NCI-H1105 (cell line): ENCODE data around the gene LRRC3.

ENCODE experiments used
- DNase-seq: peaks from one replicate; lab custom pipeline; 2025; lab: John Stamatoyannopoulos, UW

The LRRC3 gene

DNA sequence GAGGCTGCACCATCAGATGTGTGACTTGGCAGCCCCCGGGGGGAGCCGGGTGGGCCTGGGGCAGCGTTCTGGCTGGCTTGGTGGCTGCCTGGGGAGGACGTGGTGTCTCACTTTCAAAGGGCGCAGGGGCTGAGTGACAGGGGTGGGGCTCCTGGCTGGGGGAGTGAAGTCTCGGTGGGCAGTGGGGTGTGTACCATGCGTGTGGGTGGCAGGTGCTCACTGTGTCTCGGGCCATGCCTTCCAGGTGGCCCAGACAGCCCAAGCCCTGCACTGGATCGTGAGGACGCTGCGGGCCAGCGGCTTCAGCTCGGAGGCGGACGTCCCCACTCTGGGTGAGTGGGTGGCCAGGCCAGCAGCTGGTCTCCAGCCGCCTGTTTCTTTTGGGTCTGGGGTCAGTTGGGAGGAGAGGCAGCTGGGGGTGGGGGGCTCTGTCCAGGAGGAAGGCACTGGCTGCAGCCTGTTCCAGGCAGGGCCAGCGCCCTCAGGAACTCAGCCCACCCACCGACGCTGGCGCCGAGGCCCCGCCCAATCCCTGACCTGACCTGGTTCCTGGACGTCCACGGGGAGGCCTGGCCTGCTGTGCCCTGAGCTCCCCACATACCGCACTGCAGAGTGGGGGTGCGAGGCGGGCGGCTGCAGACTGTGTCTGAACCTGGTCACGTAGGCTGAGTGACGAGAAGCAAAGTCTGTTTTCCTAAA lies 30.6 kb upstream of the LRRC3 start:
- no peak for DNase-seq

- no peak for DNase-seq
These were observed 29.9 kb upstream of the LRRC3 start for GRCh38 chr21:44425307-44425894.

- DNase-seq, result no peak
These were observed 29.2 kb upstream of the LRRC3 start for GRCh38 chr21:44425895-44426662.

DNA sequence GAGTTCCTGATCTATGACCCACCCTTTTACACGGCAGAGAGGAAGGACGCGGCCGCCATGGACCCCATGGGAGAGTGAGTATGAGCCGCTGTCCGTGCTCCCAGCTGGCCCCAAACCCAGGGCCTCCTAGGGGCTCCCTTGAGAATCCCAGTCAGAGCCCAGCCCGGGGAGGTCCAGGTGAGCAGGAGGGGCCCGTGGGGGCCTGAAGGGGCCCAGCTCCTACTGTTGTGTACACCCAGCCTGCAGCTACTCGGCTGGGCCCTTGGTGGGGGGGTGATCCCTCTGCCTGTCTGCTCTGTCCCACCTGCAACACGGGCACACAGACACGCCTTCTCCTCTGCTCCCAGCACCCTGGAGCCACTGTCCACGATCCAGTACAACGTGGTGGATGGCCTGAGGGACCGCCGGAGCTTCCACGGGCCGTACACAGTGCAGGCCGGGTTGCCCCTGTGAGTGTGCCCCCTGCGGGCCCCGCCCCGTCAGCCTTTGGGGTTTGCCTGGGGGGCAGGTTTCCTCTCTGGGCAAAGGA lies 28.6 kb upstream of the LRRC3 start:
- DNase-seq, result no peak

DNA sequence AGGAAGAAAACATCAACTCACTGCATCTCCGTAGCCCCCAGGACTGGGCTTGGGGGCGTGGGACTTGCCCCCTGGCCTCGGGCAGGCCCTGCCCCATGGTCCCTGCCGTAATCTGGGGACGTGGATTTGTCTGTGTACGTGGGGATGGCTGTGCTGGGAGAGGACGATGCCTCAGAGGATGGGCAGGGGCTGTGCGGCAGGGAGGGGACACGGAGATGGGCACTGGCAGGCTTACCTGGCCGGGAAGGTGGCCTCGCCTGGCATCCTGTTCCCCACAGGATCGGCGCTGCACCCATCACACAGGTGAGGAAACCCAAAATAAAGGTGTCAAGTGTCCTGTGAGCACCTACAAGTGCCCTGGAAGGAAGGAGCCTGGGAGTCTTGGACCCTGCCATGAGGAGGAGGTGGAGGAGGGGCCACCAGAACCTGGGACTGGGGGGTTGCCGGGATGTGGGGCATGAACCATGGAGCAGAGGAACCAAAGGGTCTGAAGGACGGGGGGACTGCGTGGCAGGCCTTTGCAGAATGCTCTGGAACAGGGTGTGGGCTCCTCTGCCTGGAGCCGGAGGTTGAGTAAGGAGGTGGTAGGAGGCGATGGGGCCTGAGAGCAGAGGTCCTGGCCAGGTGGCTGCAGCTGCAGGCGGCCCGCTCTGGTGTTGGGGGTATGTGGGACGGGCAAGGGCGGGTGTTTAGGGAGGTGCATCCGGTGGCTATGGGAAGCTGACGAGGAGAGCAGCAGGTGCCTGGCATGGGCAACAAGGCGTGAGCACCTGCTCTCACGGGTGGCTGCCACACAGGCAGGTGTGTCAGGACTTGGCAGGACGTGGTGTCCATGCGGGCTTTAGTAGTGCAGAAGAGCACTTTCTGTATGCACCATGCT lies 27.8 kb upstream of the LRRC3 start:
- peak; percentile 47 for DNase-seq

DNA sequence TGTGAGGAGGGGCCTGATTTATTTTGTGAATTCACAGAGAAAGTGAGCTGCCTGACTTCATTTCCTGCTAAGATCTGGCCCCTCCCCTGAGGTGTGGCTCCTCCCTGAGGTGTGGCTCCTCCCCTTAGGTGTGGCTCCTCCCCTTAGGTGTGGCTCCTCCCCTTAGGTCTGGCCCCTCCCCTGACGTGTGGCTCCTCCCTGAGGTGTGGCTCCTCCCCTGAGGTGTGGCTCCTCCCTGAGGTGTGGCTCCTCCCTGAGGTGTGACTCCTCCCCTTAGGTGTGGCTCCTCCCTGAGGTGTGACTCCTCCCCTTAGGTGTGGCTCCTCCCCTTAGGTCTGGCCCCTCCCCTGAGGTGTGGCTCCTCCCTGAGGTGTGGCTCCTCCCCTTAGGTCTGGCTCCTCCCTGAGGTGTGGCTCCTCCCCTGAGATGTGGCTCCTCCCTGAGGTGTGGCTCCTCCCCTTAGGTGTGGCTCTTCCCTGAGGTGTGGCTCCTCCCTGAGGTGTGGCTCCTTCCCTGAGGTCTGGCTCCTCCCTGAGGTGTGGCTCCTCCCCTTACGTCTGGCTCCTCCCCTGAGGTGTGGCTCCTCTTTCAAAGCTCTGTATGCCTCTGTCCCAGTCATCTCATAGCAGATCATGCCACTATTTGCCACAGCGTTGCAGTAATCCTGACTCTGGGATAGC lies 26.9 kb upstream of the LRRC3 start:
- no peak for DNase-seq

- DNase-seq, result no peak
These were observed 25.4 kb upstream of the LRRC3 start for GRCh38 chr21:44429894-44430293.

GRCh38 chr21:44431300-44431699 lies 24.0 kb upstream of the LRRC3 start:
- DNase-seq, result no peak

DNA sequence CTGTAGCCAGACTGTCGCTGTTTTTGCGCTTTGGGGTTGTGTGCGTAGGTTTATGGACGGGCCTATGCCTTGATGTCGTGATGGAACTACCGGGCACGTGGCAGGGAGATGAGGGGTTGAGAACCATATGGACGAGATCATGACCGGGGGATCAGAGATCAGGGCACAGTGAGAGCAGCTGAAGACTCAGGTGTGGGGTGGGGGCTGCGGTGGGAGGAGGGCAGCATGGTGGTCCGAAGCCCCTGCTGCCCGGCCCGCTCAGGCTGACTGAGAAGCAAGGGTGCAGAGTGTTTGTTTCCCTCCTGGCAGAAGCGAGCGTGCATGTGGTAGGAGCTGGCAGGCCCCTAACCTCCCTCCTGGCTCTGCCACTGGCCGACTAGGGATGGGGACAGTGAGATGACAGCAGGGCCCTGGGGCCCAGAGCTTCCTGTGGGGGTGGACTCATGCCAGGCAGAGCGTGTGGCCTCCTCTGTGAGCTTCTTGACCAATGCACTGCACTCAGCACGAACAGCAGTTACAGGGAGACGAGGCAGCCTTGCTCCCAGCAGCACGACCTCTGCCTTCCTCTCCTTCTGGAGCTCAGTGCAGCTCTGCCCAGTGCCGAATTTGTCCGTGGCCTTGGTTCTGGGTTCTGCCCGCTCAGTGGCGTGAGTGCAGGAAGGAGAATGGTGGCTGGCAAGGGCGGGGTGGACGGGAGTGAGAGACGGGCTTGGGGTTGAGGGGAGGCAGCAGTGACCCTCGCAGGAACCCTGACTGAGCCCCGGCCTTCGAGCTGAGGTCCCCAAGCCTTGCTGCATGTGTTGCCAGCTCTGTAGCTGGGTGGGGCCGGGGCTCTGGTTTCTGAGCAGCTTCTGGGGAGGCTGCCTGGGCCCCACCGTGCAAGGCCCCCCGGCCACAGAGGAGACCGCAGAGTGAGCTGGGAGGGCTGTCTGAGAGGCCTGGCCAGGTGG lies 22.2 kb upstream of the LRRC3 start:
- no peak for DNase-seq

- no peak for DNase-seq
These were observed 21.3 kb upstream of the LRRC3 start for GRCh38 chr21:44433791-44434567.

- DNase-seq, result no peak
These were observed 20.8 kb upstream of the LRRC3 start for GRCh38 chr21:44434568-44434925.

DNA sequence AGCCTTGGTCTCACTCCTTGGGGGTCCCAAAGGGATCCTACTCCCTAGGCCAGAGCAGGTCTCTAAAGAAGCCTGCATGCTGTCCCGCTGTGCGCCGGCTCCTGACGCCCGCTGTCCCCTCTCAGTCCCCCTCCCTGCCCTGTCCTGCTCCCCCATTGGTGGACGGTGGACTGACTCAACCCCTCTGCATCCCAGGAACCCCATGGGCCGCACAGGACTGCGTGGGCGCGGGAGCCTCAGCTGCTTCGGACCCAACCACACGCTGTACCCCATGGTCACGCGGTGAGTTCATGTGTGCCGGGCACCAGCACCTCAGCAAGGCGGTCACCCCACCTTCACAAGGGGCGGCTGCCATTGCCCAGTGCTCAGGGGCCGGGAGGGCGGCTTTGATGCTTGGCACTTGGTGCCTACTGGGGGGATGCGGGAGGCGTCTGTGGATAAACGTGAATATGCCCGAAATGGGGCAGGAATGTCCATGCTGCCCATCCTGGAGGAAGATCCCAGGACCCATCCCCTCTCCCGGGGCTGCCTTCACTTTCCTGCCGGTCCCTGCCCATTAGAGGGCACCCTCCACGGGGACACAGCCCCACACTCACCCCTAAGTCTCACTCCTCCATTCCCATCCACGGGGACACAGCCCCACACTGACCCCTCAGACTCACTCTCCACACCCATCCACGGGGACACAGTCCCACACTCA lies 20.2 kb upstream of the LRRC3 start:
- no peak for DNase-seq

DNA sequence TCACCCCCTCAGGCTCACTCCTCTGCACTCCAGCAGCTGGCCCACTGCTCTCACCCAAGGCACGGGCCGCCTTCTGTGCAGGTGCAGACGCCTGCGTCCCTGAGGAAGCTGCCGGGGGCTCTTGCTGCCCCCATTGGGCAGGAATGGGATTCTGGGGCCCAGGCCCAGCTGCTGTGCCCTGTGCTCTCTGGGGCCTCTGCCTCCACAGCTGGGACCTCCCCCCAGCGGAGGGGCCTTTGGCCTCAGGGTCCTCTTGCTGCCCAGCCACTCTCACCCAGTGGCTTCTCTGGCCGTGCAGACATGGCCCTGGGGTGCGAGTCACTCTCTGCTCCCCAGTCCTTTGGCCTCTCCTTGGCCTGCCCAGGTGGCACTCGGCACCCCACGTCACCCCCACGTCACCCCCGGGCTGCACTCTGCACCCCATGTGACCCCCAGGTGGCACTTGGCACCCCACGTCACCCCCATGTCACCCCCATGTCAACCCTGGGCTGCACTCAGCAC lies 19.1 kb upstream of the LRRC3 start:
- DNase-seq, result no peak

DNA sequence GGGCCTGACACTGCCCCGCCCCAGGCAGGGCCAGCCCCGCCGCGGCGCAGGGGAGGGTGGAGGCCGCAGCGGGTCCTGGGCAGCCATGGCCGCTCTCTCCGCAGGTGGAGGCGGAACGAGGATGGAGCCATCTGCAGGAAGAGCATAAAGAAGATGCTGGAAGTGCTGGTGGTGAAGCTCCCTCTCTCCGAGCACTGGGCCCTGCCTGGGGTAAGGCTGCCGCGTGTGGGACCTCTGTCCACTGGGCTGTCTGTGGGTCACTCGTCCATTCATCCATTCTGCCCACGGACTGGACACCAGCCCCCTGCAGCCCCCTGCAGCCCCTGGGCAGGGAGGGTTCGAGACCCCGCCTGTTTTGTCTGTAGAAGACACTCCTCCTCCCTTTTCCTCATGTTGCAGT lies 18.4 kb upstream of the LRRC3 start:
- DNase-seq, result no peak

- no peak for DNase-seq
These were observed 18.0 kb upstream of the LRRC3 start for GRCh38 chr21:44437371-44437695.

- DNase-seq, result no peak
These were observed 17.4 kb upstream of the LRRC3 start for GRCh38 chr21:44437696-44438431.

DNA sequence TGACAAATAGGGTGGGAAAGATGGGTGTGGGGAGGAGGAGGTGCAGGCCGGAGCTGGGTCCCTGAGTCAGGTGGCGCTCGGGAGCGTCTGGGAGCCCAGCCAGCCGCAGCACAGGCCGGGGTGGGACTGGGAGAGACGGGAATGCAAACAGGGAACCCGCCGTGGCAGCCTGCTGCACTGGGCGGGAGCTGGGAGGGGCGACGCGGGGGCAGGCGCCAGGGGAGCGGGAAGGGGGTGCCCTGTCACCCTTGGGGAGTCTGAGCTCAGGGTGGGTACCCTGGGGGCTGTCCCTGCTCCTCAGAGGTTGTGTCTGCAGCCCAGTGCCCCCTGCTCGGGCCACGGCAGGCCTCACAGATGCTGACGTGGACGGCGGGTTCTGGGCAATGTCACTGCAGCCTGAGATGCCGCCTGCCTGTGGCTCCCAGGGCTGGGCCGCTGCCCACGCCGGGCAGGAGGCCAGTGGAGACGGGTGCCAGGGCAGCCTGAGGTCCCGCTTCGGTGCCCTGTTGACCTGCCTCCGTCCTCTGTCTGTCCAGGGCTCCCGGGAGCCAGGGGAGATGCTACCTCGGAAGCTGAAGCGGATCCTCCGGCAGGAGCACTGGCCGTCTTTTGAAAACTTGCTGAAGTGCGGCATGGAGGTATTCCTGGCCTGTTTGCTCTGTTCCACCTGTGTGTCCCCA lies 16.6 kb upstream of the LRRC3 start:
- DNase-seq, result no peak

DNA sequence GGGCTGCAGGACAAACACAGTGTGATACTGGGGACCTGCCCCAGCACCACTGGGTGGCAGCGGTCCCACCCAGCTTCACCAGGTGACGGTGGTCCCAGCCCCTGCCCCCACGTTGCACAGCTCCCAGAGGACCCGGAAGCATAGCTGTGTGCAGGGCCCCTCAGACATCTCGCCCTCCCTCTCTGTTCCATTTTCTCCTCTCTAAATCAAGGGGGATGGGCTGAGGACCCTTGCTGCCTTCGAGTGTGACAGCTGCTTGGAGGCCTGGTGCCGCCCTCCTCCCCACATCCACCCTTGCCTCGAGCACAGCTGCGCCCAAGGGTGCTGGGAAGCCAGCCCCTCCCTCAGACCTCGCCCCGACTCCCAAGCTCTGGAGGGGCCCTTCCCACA lies 16.1 kb upstream of the LRRC3 start:
- no peak for DNase-seq
